Left lung (tissue), 10 donors: ENCODE measurements around the gene FAM83E. TPM values are rescaled to one million over a fixed set of nuclear protein-coding genes. Genes with fewer than 3 reads are reported as not detected.

ENCODE experiments used
- ATAC-seq: fragments of 200-7000 bp; cut with Tn5 transposase; one replicate; pipeline ENCODE4 v1.9.1; 2020; ENCODE audit warnings: moderate library complexity
- DNase-seq, 4 donors: peaks; one replicate each; pipeline ENCODE4 v3.0.0-alpha.2; 2013 to 2020
- H3K27ac ChIP-seq, 2 donors: fragments of 200-600 bp; sonication (generic) in 1 of 2; one replicate each; pipeline versions ENCODE4 v1.5.0 to v1.8.0; 2020 to 2021
- H3K27me3 ChIP-seq, 2 donors: fragments of 200-600 bp; sonication (generic) in 1 of 2; one replicate each; pipeline versions ENCODE4 v1.5.0 to v1.8.0; 2020 to 2021
- H3K36me3 ChIP-seq, 2 donors: fragments of 200-600 bp; sonication (generic) in 1 of 2; one replicate each; pipeline versions ENCODE4 v1.5.0 to v1.8.0; 2020 to 2021
- H3K4me1 ChIP-seq, 2 donors: fragments of 200-600 bp; one replicate each; pipeline ENCODE4 v1.8.0; 2021
- H3K4me3 ChIP-seq, 2 donors: fragments of 200-600 bp; sonication (generic) in 1 of 2; one replicate each; pipeline versions ENCODE4 v1.5.0 to v1.8.0; 2020 to 2021; ENCODE audit warnings: mild to moderate bottlenecking in 1 of 2
- H3K9me3 ChIP-seq, 2 donors: fragments of 200-600 bp; sonication (generic) in 1 of 2; one replicate each; pipeline versions ENCODE4 v1.5.0 to v1.8.0; 2020 to 2021
- intact Hi-C, 2 donors: fragments of 100-400 bp; cut with DNase I; formaldehyde crosslinking; loops; one replicate each; pipeline versions ENCODE4 v1.11.2 to v1.14.2; 2022
- polyA plus RNA-seq, 6 donors: library from polyadenylated mRNA; unstranded; fragments of 120-200 nt; gene quantifications; one replicate each; pipeline ENCODE4 v1.2.1, GENCODE V29; 2013; ENCODE audit not compliant: insufficient read length in 6 of 6
- total RNA-seq, 2 donors: library from RNA; stranded (reverse); fragmentation: NEBNext Ultra II Directional; extraction: Animal tissue kit (Norgen Biotek cat#: 25700); gene quantifications; one replicate each; pipeline ENCODE4 v1.2.1, GENCODE V29; 2021
- TF ChIP-seq, protein P1 (sequence below), 2 donors: fragments of 200-600 bp; sonication (generic) in 1 of 2; IDR thresholded peaks; one replicate each; pipeline versions ENCODE4 v1.5.0 to v1.8.0; 2021; ENCODE audit warnings: antibody characterized with exemption in 2 of 2
- donor health status: DM: no; HTN: yes; CAD: no.
- donor health status: DM: no; HTN: no; CAD: no.

The FAM83E gene
- total and polyA plus RNA-seq, 8 donors: 4.7 to 50.0 (median 8.5) TPM

- peak overlapping the region in 1 of 2 donors; percentile 69 for H3K27ac ChIP-seq
- DNase-seq (no peak), ATAC-seq (no peak)
- intact Hi-C loops: no loop called here
- peaks cover 0 to 44% of the 10 kb centered on the region in 2 donors for H3K36me3 ChIP-seq
- no peaks in the 10 kb centered on the region for H3K27me3 ChIP-seq
- TF ChIP-seq, protein P1, sequence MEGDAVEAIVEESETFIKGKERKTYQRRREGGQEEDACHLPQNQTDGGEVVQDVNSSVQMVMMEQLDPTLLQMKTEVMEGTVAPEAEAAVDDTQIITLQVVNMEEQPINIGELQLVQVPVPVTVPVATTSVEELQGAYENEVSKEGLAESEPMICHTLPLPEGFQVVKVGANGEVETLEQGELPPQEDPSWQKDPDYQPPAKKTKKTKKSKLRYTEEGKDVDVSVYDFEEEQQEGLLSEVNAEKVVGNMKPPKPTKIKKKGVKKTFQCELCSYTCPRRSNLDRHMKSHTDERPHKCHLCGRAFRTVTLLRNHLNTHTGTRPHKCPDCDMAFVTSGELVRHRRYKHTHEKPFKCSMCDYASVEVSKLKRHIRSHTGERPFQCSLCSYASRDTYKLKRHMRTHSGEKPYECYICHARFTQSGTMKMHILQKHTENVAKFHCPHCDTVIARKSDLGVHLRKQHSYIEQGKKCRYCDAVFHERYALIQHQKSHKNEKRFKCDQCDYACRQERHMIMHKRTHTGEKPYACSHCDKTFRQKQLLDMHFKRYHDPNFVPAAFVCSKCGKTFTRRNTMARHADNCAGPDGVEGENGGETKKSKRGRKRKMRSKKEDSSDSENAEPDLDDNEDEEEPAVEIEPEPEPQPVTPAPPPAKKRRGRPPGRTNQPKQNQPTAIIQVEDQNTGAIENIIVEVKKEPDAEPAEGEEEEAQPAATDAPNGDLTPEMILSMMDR (IDR thresholded peaks at IDR 0.05): no peak
- peaks cover 1 to 56% of the 10 kb centered on the region in 2 donors for H3K4me1 ChIP-seq
- H3K4me3 ChIP-seq: peak overlapping the region in 1 of 2 donors; percentile 49
- no peaks in the 10 kb centered on the region for H3K9me3 ChIP-seq
Measured at GRCh38 chr19:48624791-48625723, 10.2 kb upstream of the FAM83E start.

DNA sequence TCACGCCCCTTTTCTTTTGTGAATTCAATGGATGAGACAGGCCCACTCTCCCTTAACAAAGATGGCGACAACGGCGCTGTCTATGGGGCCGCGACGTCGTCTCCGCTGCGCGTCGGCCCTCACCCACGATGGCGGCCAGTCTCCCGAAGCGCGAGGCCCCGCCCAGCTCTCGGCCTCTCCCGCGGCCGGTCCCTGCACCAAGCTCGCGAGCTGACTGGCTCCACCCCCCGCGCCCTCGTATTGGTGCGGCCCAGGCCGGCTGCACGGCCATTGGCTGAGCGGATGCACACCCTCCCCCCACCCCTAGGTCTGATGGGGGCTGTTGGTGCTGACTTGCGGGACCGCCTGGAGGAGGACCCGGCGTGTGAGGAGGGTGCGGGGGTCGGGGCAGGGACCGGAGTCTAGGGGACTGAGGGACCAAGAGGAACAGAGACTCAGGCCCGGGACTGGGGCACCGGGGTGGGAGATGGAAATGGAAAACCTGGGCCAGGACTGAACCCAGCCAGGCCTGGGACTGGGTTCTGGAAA, 9.3 kb upstream of the FAM83E start:
- DNase-seq (peak; percentile 95 to 99 (median 98)), ATAC-seq (peak; percentile 86)
- intact Hi-C loops: no loop called here
- H3K27ac ChIP-seq: peak overlapping the region; percentile 69 to 80
- no peaks in the 10 kb centered on the region for H3K27me3 ChIP-seq
- H3K4me1 ChIP-seq: peaks cover 4 to 54% of the 10 kb centered on the region in 2 donors
- H3K9me3 ChIP-seq: no peaks in the 10 kb centered on the region
- peaks cover 0 to 35% of the 10 kb centered on the region in 2 donors for H3K36me3 ChIP-seq
- peak overlapping the region; percentile 27 to 49 for H3K4me3 ChIP-seq
- TF ChIP-seq, protein P1 (IDR thresholded peaks at IDR 0.05): no peak

- TF ChIP-seq, protein P1 (IDR thresholded peaks at IDR 0.05): no peak
- no peak for DNase-seq
- H3K36me3 ChIP-seq: peaks cover 0 to 31% of the 10 kb centered on the region in 2 donors
- peak overlapping the region; percentile 69 to 80 for H3K27ac ChIP-seq
- H3K9me3 ChIP-seq: no peaks in the 10 kb centered on the region
- no peaks in the 10 kb centered on the region for H3K27me3 ChIP-seq
- peak overlapping the region in 1 of 2 donors; percentile 49 for H3K4me3 ChIP-seq
- intact Hi-C loops: no loop called here
- ATAC-seq: no peak
- peaks cover 4 to 54% of the 10 kb centered on the region in 2 donors for H3K4me1 ChIP-seq
Measured at GRCh38 chr19:48623556-48624066, 8.7 kb upstream of the FAM83E start.

- Histone ChIP-seq H3K27ac (peak overlapping the region; percentile 92 to 94), H3K9me3 (no peaks in the 10 kb centered on the region), H3K27me3 (no peaks in the 10 kb centered on the region), H3K4me3 (peak overlapping the region; percentile 75 to 87), H3K36me3 (peaks cover 0 to 34% of the 10 kb centered on the region in 2 donors), H3K4me1 (peaks cover 20 to 83% of the 10 kb centered on the region in 2 donors)
- DNase-seq (peak in 1 of 4 donors; percentile 25), ATAC-seq (no peak)
- intact Hi-C loops: no loop called here
- TF ChIP-seq, protein P1 (IDR thresholded peaks at IDR 0.05): no peak
Measured at GRCh38 chr19:48619692-48620585, 5.1 kb upstream of the FAM83E start.
